Caco-2 (cell line): Measurements from ENCODE around the gene AOPEP. TPM values are rescaled to one million over a fixed set of nuclear protein-coding genes. Genes with fewer than 3 reads are reported as not detected.

Source experiments
- BruUV-seq: library from RNA; stranded (reverse); fragments of 400-500 nt; replicated peaks from 2 replicates; lab custom pipeline; 2021; lab: Mats Ljungman, UMichigan
- CTCF ChIA-PET: fragments of 300-600 bp; sonication (Branson Sonifier 250); formaldehyde crosslinking; loops from one replicate; lab custom pipeline; 2022; ENCODE audit warnings: antibody characterized with exemption; lab: Charles Lee
- POLR2A ChIA-PET: fragments of 300-600 bp; sonication (Branson Sonifier 250); formaldehyde crosslinking; loops from one replicate; lab custom pipeline; 2022; ENCODE audit warnings: antibody characterized with exemption; lab: Charles Lee
- DNase-seq, 2 experiments: peaks; one replicate each; pipeline versions ENCODE4 v3.0.0 to v3.0.0-alpha.2; 2020 to 2022
- H3K27me3 ChIP-seq: replicated peaks from 2 replicates; pipeline ENCODE4 v1.6.0; 2011; ENCODE audit warnings: low read length; ENCODE audit not compliant: control insufficient read depth, insufficient read depth
- H3K36me3 ChIP-seq: 2 replicates; pipeline ENCODE4 v1.5.1; 2011; ENCODE audit warnings: low read length; ENCODE audit not compliant: control insufficient read depth, insufficient read depth
- H3K4me1 ChIP-seq: fragments of 250-450 bp; sonication (Bioruptor Pico); 2 replicates; pipeline ENCODE4 v1.5.1; 2020; ENCODE audit warnings: mild to moderate bottlenecking
- H3K4me3 ChIP-seq: 2 replicates; pipeline ENCODE4 v1.5.1; 2011; ENCODE audit warnings: low read depth, mild to moderate bottlenecking, control low read depth, low read length
- H3K9me3 ChIP-seq: fragments of 250-450 bp; sonication (Bioruptor Pico); 2 replicates; pipeline ENCODE4 v1.5.1; 2020; ENCODE audit warnings: mild to moderate bottlenecking, moderate library complexity
- H3K27ac Mint-ChIP-seq: one replicate; pipeline ENCODE4 v1.8.0; 2022; ENCODE audit warnings: mixed read lengths; ENCODE audit not compliant: unreplicated experiment
- H3K27me3 Mint-ChIP-seq: one replicate; pipeline ENCODE4 v1.8.0; 2022; ENCODE audit warnings: mixed read lengths; ENCODE audit not compliant: insufficient read depth, unreplicated experiment
- H3K36me3 Mint-ChIP-seq: one replicate; pipeline ENCODE4 v1.8.0; 2022; ENCODE audit warnings: mild to moderate bottlenecking, mixed read lengths; ENCODE audit not compliant: insufficient read depth, unreplicated experiment
- H3K4me1 Mint-ChIP-seq: one replicate; pipeline ENCODE4 v1.8.0; 2022; ENCODE audit warnings: low read depth, mixed read lengths; ENCODE audit not compliant: unreplicated experiment
- H3K4me3 Mint-ChIP-seq: one replicate; pipeline ENCODE4 v1.8.0; 2022; ENCODE audit warnings: mild to moderate bottlenecking, moderate library complexity, mixed read lengths; ENCODE audit not compliant: unreplicated experiment
- H3K9me3 Mint-ChIP-seq: one replicate; pipeline ENCODE4 v1.8.0; 2022; ENCODE audit warnings: mixed read lengths; ENCODE audit not compliant: unreplicated experiment
- intact Hi-C: fragments of 100-400 bp; cut with micrococcal nuclease; formaldehyde crosslinking; loops from one replicate; pipeline ENCODE4 v1.10.0; 2022; ENCODE audit not compliant: unreplicated experiment
- total RNA-seq: library from RNA; stranded (reverse); gene quantifications from 2 replicates; pipeline ENCODE4 v1.2.3, GENCODE V29; 2022
- TF ChIP-seq, protein P1 (sequence below), 2 experiments: fragments of 200-600 bp in 1 of 2; IDR thresholded peaks; 1 replicate in 1 of 2; 2 replicates in 1 of 2; pipeline versions ENCODE4 v1.5.1 to v1.8.0; 2011 to 2022; ENCODE audit warnings: antibody characterized with exemption in 1 of 2, control low read depth in 1 of 2, inconsistent platforms in 1 of 2, low read depth in 1 of 2, low read length in 1 of 2, mild to moderate bottlenecking in 1 of 2, moderate library complexity in 1 of 2; ENCODE audit not compliant: insufficient read depth in 1 of 2, severe bottlenecking in 1 of 2, unreplicated experiment in 1 of 2

The AOPEP gene
- total RNA-seq, 1 experiment from 2014 or later, result 63.3 TPM

DNA sequence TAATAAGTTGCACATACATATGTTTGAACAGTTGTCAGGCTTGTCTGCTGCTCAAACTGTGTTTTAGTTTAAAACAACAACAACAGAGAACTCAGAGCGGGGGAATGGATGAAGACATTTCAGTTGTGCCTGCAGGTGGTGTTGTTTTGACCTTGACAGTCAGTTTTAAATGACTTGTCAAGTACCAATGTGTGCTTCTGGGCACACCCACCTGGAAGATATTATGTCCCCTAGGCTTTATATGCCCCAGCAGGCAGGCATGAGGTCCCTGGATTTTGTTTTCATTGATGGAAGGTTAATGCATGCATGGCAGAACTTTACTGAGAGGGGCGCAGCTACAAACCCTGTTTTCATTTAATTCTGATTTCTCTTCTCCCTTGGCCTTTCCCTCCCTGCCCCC lies 84.6 kb downstream of the AOPEP start:
- no peaks in the 10 kb centered on the region for H3K9me3 ChIP-seq
- no peak overlapping the region for H3K4me3 ChIP-seq
- peaks cover 1% of the 10 kb centered on the region for H3K36me3 ChIP-seq
- ChIA-PET POLR2A (no interaction called here), CTCF (no interaction called here)
- Mint-ChIP-seq H3K4me3 (no peak overlapping the region), H3K36me3 (peaks cover 9% of the 10 kb centered on the region), H3K27me3 (no peaks in the 10 kb centered on the region), H3K4me1 (peaks cover 13% of the 10 kb centered on the region), H3K27ac (no peak overlapping the region), H3K9me3 (no peaks in the 10 kb centered on the region)
- TF ChIP-seq, protein P1, sequence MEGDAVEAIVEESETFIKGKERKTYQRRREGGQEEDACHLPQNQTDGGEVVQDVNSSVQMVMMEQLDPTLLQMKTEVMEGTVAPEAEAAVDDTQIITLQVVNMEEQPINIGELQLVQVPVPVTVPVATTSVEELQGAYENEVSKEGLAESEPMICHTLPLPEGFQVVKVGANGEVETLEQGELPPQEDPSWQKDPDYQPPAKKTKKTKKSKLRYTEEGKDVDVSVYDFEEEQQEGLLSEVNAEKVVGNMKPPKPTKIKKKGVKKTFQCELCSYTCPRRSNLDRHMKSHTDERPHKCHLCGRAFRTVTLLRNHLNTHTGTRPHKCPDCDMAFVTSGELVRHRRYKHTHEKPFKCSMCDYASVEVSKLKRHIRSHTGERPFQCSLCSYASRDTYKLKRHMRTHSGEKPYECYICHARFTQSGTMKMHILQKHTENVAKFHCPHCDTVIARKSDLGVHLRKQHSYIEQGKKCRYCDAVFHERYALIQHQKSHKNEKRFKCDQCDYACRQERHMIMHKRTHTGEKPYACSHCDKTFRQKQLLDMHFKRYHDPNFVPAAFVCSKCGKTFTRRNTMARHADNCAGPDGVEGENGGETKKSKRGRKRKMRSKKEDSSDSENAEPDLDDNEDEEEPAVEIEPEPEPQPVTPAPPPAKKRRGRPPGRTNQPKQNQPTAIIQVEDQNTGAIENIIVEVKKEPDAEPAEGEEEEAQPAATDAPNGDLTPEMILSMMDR (IDR thresholded peaks at IDR 0.05; ENCODE audit: insufficient read depth in 1 of 2, low read depth in 1 of 2, low read length in 1 of 2, severe bottlenecking in 1 of 2, unreplicated experiment in 1 of 2), result no peak
- intact Hi-C loops, result no loop called here
- DNase-seq, result no peak
- BruUV-seq, result no TSS peak
- H3K4me1 ChIP-seq, result peaks cover 19% of the 10 kb centered on the region; the same call in 1 of the 2 replicates
- no peaks in the 10 kb centered on the region for H3K27me3 ChIP-seq

DNA sequence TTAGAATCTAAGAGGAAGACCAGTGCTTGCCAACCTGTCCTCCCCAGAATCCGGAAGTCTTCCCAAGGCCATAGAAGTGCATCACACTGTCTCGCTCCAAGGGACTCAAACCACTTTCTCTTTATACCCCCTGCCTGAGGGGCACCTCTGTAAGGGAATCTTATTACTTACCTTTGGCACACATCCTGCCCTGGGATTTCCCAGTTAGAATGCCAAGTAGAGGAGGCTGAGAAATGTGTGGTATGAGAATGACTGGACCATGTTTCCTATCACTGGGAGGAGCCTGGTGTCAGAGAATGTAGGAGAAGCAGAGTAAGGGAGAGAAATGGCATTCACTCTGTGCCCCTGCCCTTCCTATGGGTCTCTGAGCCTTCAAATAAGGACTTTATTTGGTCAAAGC lies 85.8 kb downstream of the AOPEP start:
- Mint-ChIP-seq H3K4me1 (peaks cover 9% of the 10 kb centered on the region), H3K4me3 (no peak overlapping the region), H3K9me3 (no peaks in the 10 kb centered on the region), H3K36me3 (no peaks in the 10 kb centered on the region), H3K27me3 (no peaks in the 10 kb centered on the region), H3K27ac (no peak overlapping the region)
- DNase-seq, result no peak
- BruUV-seq, result no TSS peak
- POLR2A ChIA-PET, result no interaction called here
- H3K4me3 ChIP-seq, result no peak overlapping the region
- CTCF ChIA-PET, result no interaction called here
- no peaks in the 10 kb centered on the region for H3K27me3 ChIP-seq
- peaks cover 1% of the 10 kb centered on the region for H3K36me3 ChIP-seq
- intact Hi-C loops, result no loop called here
- H3K4me1 ChIP-seq, result peaks cover 22% of the 10 kb centered on the region
- TF ChIP-seq, protein P1 (IDR thresholded peaks at IDR 0.05; ENCODE audit: insufficient read depth in 1 of 2, low read depth in 1 of 2, low read length in 1 of 2, severe bottlenecking in 1 of 2, unreplicated experiment in 1 of 2), result no peak
- no peaks in the 10 kb centered on the region for H3K9me3 ChIP-seq

DNA sequence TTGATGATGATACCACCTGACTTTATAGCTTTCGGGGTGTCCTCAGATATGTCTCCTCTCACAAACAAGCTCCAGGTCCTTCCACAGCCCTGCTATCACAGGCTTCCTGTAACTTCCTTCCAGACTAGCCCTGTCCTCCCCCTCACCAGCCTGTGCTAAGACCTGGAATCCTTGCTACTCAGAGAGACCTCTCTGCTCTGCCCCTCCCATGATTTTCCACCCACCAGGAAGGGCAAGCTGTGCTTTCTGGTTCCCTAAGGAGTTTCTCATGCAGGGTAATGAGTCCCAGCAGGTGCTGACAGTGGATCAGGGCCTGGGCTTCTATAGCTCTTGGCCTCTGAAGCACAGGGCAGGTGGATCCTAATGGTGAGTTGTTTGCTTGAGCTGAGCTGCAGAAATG lies 86.9 kb downstream of the AOPEP start:
- no peak overlapping the region for H3K4me3 Mint-ChIP-seq
- H3K27me3 ChIP-seq, result no peaks in the 10 kb centered on the region
- CTCF ChIA-PET, result no interaction called here
- intact Hi-C loops, result no loop called here
- H3K27ac Mint-ChIP-seq, result no peak overlapping the region
- BruUV-seq, result no TSS peak
- peaks cover 19% of the 10 kb centered on the region for H3K4me1 Mint-ChIP-seq
- POLR2A ChIA-PET, result no interaction called here
- H3K9me3 Mint-ChIP-seq, result no peaks in the 10 kb centered on the region
- TF ChIP-seq, protein P1 (IDR thresholded peaks at IDR 0.05; ENCODE audit: insufficient read depth in 1 of 2, low read depth in 1 of 2, low read length in 1 of 2, severe bottlenecking in 1 of 2, unreplicated experiment in 1 of 2), result no peak
- H3K27me3 Mint-ChIP-seq, result no peaks in the 10 kb centered on the region
- no peak for DNase-seq
- no peaks in the 10 kb centered on the region for H3K9me3 ChIP-seq
- H3K4me3 ChIP-seq, result no peak overlapping the region
- H3K36me3 ChIP-seq, result peaks cover 1% of the 10 kb centered on the region
- H3K4me1 ChIP-seq, result peaks cover 32% of the 10 kb centered on the region
- no peaks in the 10 kb centered on the region for H3K36me3 Mint-ChIP-seq
